Gastroesophageal sphincter (tissue), 4 donors: ENCODE measurements around the gene PPP2R3B. TPM values are rescaled to one million over a fixed set of nuclear protein-coding genes. Genes with fewer than 3 reads are reported as not detected.

Source experiments
- ATAC-seq: fragments of 150-250 bp; one replicate; pipeline ENCODE4 v1.9.1; 2016; ENCODE audit warnings: mild to moderate bottlenecking, moderate library complexity
- H3K27ac ChIP-seq, 4 donors: fragments of 200-600 bp; sonication (generic) in 3 of 4; 1 replicate in 3 of 4; 2 replicates in 1 of 4; pipeline ENCODE4 v1.5.1; 2016 to 2019
- H3K27me3 ChIP-seq: fragments of 200-600 bp; sonication (generic); one replicate; pipeline ENCODE4 v1.5.1; 2019
- H3K36me3 ChIP-seq, 2 donors: fragments of 200-600 bp; sonication (generic); one replicate each; pipeline ENCODE4 v1.5.1; 2019; ENCODE audit warnings: control low read depth in 1 of 2
- H3K4me1 ChIP-seq, 3 donors: fragments of 200-600 bp; sonication (generic); 1 replicate in 2 of 3; 2 replicates in 1 of 3; pipeline ENCODE4 v1.5.1; 2016 to 2019; ENCODE audit warnings: control low read depth in 2 of 3
- H3K4me3 ChIP-seq, 2 donors: fragments of 200-600 bp; sonication (generic); one replicate each; pipeline ENCODE4 v1.5.1; 2019; ENCODE audit warnings: mild to moderate bottlenecking in 1 of 2, moderate library complexity in 1 of 2
- H3K9me3 ChIP-seq, 3 donors: fragments of 200-600 bp; sonication (generic); one replicate each; pipeline ENCODE4 v1.5.1; 2017 to 2019; ENCODE audit warnings: control low read depth in 2 of 3
- EP300 ChIP-seq: sonication (generic); formaldehyde crosslinking; IDR thresholded peaks from one replicate; pipeline ENCODE4 v1.6.1; 2017; ENCODE audit warnings: antibody characterized with exemption, mild to moderate bottlenecking
- POLR2A ChIP-seq, 2 donors: fragments of 450-650 bp; IDR thresholded peaks; one replicate each; pipeline ENCODE4 v1.6.1; 2017; ENCODE audit warnings: antibody characterized with exemption in 2 of 2, mild to moderate bottlenecking in 2 of 2, moderate library complexity in 1 of 2
- POLR2AphosphoS5 ChIP-seq: sonication (generic); formaldehyde crosslinking; IDR thresholded peaks from one replicate; pipeline ENCODE4 v1.6.1; 2017; ENCODE audit warnings: antibody characterized with exemption
- WGBS, 2 donors: methylation state at CpG; one replicate each; pipeline ENCODE4 v1.1.5; 2018; ENCODE audit warnings: low coverage in 1 of 2; 5-methylcytosine and 5-hydroxymethylcytosine counted together
- total RNA-seq, 4 donors: library from RNA; depleted of rRNA; stranded (reverse); fragments of >200 nt; gene quantifications; one replicate each; pipeline ENCODE4 v1.1.0, GENCODE V29; 2016
- TF ChIP-seq, protein P1 (sequence below), 4 experiments: fragments of 200-600 bp in 2 of 4; fragments of 450-650 bp in 2 of 4; sonication (generic) in 1 of 4; IDR thresholded peaks; one replicate each; pipeline ENCODE4 v1.5.1; 2017 to 2019; ENCODE audit warnings: antibody characterized with exemption in 4 of 4, mild to moderate bottlenecking in 2 of 4, moderate library complexity in 2 of 4

PPP2R3B gene
- total RNA-seq, 4 donors from 2014 or later: 3.8 to 6.5 (median 5.1) TPM

DNA sequence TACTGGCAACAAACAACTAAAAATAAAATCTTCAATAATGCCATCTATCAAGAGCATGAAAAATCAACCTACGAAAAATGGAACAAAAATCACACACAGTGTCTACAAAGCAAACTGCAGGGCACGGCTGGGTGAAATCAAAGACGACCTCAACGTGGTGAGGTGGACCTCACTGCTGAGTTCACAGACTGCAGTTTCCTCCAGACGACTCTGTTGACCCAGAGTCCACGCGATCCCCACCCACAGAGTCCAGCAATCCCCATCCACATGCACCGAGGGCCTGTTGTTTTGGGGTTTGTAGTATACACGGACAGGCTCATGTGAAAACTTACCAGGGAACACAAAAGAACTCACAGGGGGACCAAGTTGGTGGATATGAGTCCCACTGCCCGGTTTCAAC lies 37.0 kb downstream of the PPP2R3B start:
- no peak overlapping the region for H3K27ac ChIP-seq
- ATAC-seq: no peak
- TF ChIP-seq POLR2A (IDR thresholded peaks at IDR 0.05) (no peak), EP300 (no peak), POLR2AphosphoS5 (no peak)
- TF ChIP-seq, protein P1, sequence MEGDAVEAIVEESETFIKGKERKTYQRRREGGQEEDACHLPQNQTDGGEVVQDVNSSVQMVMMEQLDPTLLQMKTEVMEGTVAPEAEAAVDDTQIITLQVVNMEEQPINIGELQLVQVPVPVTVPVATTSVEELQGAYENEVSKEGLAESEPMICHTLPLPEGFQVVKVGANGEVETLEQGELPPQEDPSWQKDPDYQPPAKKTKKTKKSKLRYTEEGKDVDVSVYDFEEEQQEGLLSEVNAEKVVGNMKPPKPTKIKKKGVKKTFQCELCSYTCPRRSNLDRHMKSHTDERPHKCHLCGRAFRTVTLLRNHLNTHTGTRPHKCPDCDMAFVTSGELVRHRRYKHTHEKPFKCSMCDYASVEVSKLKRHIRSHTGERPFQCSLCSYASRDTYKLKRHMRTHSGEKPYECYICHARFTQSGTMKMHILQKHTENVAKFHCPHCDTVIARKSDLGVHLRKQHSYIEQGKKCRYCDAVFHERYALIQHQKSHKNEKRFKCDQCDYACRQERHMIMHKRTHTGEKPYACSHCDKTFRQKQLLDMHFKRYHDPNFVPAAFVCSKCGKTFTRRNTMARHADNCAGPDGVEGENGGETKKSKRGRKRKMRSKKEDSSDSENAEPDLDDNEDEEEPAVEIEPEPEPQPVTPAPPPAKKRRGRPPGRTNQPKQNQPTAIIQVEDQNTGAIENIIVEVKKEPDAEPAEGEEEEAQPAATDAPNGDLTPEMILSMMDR (IDR thresholded peaks at IDR 0.05): no peak
- H3K36me3 ChIP-seq: peaks cover 0 to 42% of the 10 kb centered on the region in 2 donors
- 86 to 100% methylated on average over 2 to 10 of the region's 10 CpGs for WGBS, 2 donors
- H3K4me3 ChIP-seq: no peak overlapping the region
- no peaks in the 10 kb centered on the region for H3K9me3 ChIP-seq
- no peaks in the 10 kb centered on the region for H3K27me3 ChIP-seq
- no peaks in the 10 kb centered on the region for H3K4me1 ChIP-seq

DNA sequence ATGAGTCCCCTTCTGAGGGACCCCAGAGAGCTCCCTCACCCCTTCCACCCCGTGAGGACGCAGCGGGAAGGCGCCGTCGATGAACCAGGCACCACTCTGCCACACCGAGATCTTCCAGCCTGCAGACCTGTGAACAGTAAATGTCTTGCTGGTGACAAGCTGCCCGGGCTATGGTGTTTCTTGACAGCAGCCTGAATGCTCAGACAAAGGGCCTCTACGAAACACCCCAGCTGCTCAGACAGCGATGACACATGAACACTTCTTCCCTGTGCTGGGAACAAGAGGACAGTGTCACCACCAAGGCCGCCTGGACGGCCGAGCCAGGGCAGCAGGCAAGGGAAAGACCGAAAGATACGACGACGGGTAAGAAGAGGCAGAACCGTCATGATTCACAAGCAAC lies 37.5 kb downstream of the PPP2R3B start:
- TF ChIP-seq EP300 (no peak), POLR2AphosphoS5 (no peak), POLR2A (IDR thresholded peaks at IDR 0.05) (no peak)
- TF ChIP-seq, protein P1 (IDR thresholded peaks at IDR 0.05): no peak
- Histone ChIP-seq H3K36me3 (peaks cover 0 to 43% of the 10 kb centered on the region in 2 donors), H3K4me1 (no peaks in the 10 kb centered on the region), H3K27me3 (no peaks in the 10 kb centered on the region), H3K27ac (no peak overlapping the region), H3K9me3 (no peaks in the 10 kb centered on the region), H3K4me3 (no peak overlapping the region)
- no peak for ATAC-seq
- 88 to 92% methylated on average over 5 of the region's 18 CpGs for WGBS, 2 donors

DNA sequence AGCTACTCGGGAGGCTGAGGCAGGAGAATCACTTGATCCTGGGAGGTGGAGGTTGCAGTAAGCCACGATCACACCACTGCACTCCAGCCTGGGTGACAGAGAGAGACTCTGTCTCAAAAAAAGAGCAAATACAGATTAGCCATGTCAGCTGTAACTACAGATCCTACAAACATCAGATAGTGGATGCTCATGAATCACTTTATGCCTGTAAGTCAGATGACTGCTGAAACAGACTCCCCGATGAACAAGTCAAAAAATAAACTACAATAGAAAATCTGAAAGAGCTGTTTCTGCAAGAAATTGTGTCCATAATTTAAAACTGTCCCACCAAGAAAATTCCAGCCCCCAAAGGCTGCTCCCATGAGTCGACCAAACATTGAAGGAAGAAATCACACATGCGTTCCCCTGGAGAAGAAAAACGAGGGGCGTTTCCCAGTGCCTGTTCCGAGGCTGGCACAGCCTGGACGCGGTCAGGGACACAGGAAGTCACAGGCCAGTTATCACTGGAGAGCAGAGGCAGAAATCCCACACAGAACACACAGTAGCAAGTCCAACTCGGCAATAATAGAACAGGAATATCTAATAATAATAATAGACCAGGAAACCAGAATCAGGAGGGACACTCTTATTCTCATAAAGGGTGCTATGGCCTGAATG lies 38.1 kb downstream of the PPP2R3B start:
- WGBS, 2 donors: 57 to 75% methylated on average over 4 to 7 of the region's 11 CpGs
- no peaks in the 10 kb centered on the region for H3K27me3 ChIP-seq
- ATAC-seq: no peak
- H3K36me3 ChIP-seq: peaks cover 0 to 43% of the 10 kb centered on the region in 2 donors
- H3K4me1 ChIP-seq: no peaks in the 10 kb centered on the region
- H3K27ac ChIP-seq: no peak overlapping the region
- TF ChIP-seq POLR2A (IDR thresholded peaks at IDR 0.05) (no peak), EP300 (no peak), POLR2AphosphoS5 (no peak)
- TF ChIP-seq, protein P1 (IDR thresholded peaks at IDR 0.05): no peak
- no peak overlapping the region for H3K4me3 ChIP-seq
- H3K9me3 ChIP-seq: no peaks in the 10 kb centered on the region

DNA sequence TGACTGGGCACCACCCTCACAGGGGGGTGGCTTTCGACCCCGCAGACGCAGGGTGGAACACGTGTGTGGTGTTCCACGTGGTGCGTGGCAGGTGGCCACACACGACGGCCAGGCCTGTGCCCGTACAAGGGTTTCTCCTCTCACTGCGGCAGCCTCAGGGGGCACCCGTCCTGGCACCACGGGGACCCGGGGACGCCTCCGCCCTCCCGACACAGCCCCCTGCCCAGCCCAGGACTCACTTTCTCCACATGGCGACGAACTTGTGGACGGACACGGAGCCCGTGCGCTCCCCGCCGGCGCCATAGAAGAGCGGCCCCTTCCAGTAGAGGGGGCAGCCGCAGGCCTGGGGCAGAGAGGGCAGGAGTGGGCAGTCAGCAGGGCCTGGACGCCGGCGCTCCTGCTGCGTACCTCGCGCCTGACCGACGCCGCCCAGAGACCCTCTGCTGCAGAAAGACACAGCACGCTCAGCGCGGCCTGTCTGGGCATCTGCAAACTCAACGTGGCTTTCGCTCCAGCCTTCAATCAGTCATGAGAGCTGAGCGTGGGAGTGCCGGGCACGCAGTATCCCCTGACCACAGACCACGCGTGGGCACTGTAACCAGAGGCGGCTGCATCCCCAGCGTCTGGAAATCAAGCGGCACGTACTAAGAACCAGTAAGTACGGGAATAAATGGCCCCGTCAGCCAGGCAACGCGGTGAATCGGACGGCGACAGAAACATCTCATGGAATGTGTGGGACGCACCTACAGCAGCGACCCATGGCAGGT lies 39.2 kb downstream of the PPP2R3B start:
- H3K4me1 ChIP-seq: no peaks in the 10 kb centered on the region
- TF ChIP-seq, protein P1 (IDR thresholded peaks at IDR 0.05): no peak
- TF ChIP-seq POLR2AphosphoS5 (no peak), EP300 (no peak), POLR2A (IDR thresholded peaks at IDR 0.05) (no peak)
- H3K27ac ChIP-seq: no peak overlapping the region
- H3K9me3 ChIP-seq: no peaks in the 10 kb centered on the region
- peaks cover 0 to 40% of the 10 kb centered on the region in 2 donors for H3K36me3 ChIP-seq
- no peak overlapping the region for H3K4me3 ChIP-seq
- 97 to 100% methylated on average over 9 to 11 of the region's 59 CpGs for WGBS, 2 donors
- no peak for ATAC-seq
- H3K27me3 ChIP-seq: no peaks in the 10 kb centered on the region
